ENCODE data around the gene GPR161.

Gene GPR161

DNA sequence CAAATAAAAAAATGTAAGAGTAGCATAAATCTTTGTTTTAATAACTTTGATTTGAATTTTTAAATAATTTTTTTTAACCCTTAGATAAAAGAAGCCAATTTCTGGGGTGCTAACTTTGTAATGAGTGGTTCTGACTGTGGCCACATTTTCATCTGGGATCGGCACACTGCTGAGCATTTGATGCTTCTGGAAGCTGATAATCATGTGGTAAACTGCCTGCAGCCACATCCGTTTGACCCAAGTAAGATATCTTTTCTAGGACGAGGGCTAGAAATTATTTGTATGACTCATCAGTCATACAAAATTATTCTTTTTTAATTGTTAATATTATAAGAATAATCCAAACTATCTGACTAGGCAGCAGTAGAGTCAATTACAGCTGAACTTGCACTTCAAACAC is 71.2 kb downstream of the GPR161 start:
- H3K36me3 ChIP-seq (ENCODE audit: insufficient read depth, low read length) = peaks cover 57% of the 10 kb centered on the region

DNA sequence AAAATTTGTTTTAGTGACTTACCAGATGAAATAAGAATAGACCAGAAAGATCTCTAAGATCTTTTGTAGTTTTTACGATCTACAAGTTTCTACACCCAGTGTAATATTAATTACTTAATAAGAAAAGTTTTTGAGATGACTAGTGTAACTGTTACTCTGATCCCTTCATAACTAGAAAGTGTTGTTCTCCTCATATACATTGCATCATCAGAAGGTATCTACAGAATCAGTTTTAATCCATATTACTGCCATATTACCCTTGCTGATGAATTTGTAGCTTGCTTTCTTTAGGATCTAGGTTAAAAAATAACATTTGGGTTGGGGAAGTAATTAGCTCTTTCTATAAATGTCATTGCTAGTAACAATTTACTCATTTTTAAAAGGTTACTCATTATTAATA is 72.5 kb downstream of the GPR161 start:
- Histone ChIP-seq H4K20me1 (ENCODE audit: insufficient read depth, low read length, poor library complexity, severe bottlenecking) (no peaks in the 10 kb centered on the region), H3K4me1 (ENCODE audit: insufficient read depth, low read length, poor library complexity, severe bottlenecking) (no peaks in the 10 kb centered on the region), H3K36me3 (ENCODE audit: insufficient read depth, low read length) (peaks cover 51% of the 10 kb centered on the region), H3K9ac (ENCODE audit: low read depth, low read length, poor library complexity, severe bottlenecking) (no peak overlapping the region), H3K4me3 (ENCODE audit: low read length, poor library complexity, severe bottlenecking) (no peak overlapping the region), H3F3A (ENCODE audit: low read depth) (no peaks in the 10 kb centered on the region), H3K27me3 (ENCODE audit: insufficient read depth, low read length, poor library complexity, severe bottlenecking) (no peaks in the 10 kb centered on the region), H3K79me2 (ENCODE audit: insufficient read depth, low read length) (no peaks in the 10 kb centered on the region), H2AFZ (ENCODE audit: low read length) (no peak overlapping the region), H3K4me2 (ENCODE audit: low read depth, low read length, poor library complexity, severe bottlenecking) (no peak overlapping the region), H3K9me2 (replicated peaks; ENCODE audit: low read depth, low read length) (no peaks in the 10 kb centered on the region), H3K9me3 (ENCODE audit: insufficient read depth, low read depth, low read length) (no peaks in the 10 kb centered on the region)
- no peak for TF ChIP-seq EZH2phosphoT487 (IDR thresholded peaks at IDR 0.05; ENCODE audit: borderline replicate concordance)
- TF ChIP-seq, protein P1, sequence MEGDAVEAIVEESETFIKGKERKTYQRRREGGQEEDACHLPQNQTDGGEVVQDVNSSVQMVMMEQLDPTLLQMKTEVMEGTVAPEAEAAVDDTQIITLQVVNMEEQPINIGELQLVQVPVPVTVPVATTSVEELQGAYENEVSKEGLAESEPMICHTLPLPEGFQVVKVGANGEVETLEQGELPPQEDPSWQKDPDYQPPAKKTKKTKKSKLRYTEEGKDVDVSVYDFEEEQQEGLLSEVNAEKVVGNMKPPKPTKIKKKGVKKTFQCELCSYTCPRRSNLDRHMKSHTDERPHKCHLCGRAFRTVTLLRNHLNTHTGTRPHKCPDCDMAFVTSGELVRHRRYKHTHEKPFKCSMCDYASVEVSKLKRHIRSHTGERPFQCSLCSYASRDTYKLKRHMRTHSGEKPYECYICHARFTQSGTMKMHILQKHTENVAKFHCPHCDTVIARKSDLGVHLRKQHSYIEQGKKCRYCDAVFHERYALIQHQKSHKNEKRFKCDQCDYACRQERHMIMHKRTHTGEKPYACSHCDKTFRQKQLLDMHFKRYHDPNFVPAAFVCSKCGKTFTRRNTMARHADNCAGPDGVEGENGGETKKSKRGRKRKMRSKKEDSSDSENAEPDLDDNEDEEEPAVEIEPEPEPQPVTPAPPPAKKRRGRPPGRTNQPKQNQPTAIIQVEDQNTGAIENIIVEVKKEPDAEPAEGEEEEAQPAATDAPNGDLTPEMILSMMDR (conservative IDR thresholded peaks at IDR 0.05; ENCODE audit: low read length) = no peak

More for the DNA sequence above, 71.2 kb downstream of the GPR161 start:
- Histone ChIP-seq H3K4me2 (ENCODE audit: low read depth, low read length, poor library complexity, severe bottlenecking) (no peak overlapping the region), H3K9me3 (ENCODE audit: insufficient read depth, low read depth, low read length) (no peaks in the 10 kb centered on the region), H3K79me2 (ENCODE audit: insufficient read depth, low read length) (no peaks in the 10 kb centered on the region), H3K27me3 (ENCODE audit: insufficient read depth, low read length, poor library complexity, severe bottlenecking) (no peaks in the 10 kb centered on the region), H4K20me1 (ENCODE audit: insufficient read depth, low read length, poor library complexity, severe bottlenecking) (no peaks in the 10 kb centered on the region), H3K9ac (ENCODE audit: low read depth, low read length, poor library complexity, severe bottlenecking) (no peak overlapping the region), H3K4me1 (ENCODE audit: insufficient read depth, low read length, poor library complexity, severe bottlenecking) (no peaks in the 10 kb centered on the region), H3K4me3 (ENCODE audit: low read length, poor library complexity, severe bottlenecking) (no peak overlapping the region), H3F3A (ENCODE audit: low read depth) (no peaks in the 10 kb centered on the region), H3K9me2 (replicated peaks; ENCODE audit: low read depth, low read length) (no peaks in the 10 kb centered on the region), H2AFZ (ENCODE audit: low read length) (no peak overlapping the region)
- TF ChIP-seq, protein P1 (conservative IDR thresholded peaks at IDR 0.05; ENCODE audit: low read length) = no peak
- TF ChIP-seq EZH2phosphoT487 (IDR thresholded peaks at IDR 0.05; ENCODE audit: borderline replicate concordance) = no peak

DNA sequence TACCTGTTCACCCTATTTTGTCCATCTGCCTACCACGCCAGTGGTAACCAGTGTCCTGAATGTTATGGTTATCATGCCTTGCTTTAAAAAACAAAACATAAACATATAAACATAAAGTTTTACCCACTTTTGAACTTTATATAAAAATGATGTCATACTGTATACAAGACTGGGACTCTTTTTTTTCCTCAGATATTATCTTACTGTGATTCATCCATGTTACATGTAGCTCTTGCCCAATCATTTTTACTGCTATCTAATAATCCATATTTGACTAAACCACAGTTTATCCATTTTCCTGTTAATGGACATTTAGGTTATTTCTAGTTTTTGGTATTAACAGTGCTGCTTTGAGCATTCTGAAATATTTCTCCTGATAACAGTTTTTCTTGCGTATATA is 78.8 kb downstream of the GPR161 start:
- H4K20me1 ChIP-seq (ENCODE audit: insufficient read depth, low read length, poor library complexity, severe bottlenecking) = no peaks in the 10 kb centered on the region
- no peak overlapping the region for H2AFZ ChIP-seq (ENCODE audit: low read length)
- H3F3A ChIP-seq (ENCODE audit: low read depth) = no peaks in the 10 kb centered on the region
- H3K36me3 ChIP-seq (ENCODE audit: insufficient read depth, low read length) = peaks cover 10% of the 10 kb centered on the region; the same call in 1 of the 2 replicates
- H3K79me2 ChIP-seq (ENCODE audit: insufficient read depth, low read length) = no peaks in the 10 kb centered on the region
- no peak overlapping the region for H3K4me3 ChIP-seq (ENCODE audit: low read length, poor library complexity, severe bottlenecking)
- H3K4me1 ChIP-seq (ENCODE audit: insufficient read depth, low read length, poor library complexity, severe bottlenecking) = peaks cover 13% of the 10 kb centered on the region
- H3K27me3 ChIP-seq (ENCODE audit: insufficient read depth, low read length, poor library complexity, severe bottlenecking) = no peaks in the 10 kb centered on the region
- no peaks in the 10 kb centered on the region for H3K9me3 ChIP-seq (ENCODE audit: insufficient read depth, low read depth, low read length)
- TF ChIP-seq, protein P1 (conservative IDR thresholded peaks at IDR 0.05; ENCODE audit: low read length) = no peak
- no peak for TF ChIP-seq EZH2phosphoT487 (IDR thresholded peaks at IDR 0.05; ENCODE audit: borderline replicate concordance)
- H3K4me2 ChIP-seq (ENCODE audit: low read depth, low read length, poor library complexity, severe bottlenecking) = no peak overlapping the region
- no peak overlapping the region for H3K9ac ChIP-seq (ENCODE audit: low read depth, low read length, poor library complexity, severe bottlenecking)
- H3K9me2 ChIP-seq (replicated peaks; ENCODE audit: low read depth, low read length) = no peaks in the 10 kb centered on the region
